HG03135 (cell line): ENCODE data around the gene PDCD4.
A peak's percentile ranks its signal among the peaks of the same experiment; 100 is the strongest.

Experiments used
- ATAC-seq: cut with Tn5 transposase; IDR thresholded peaks from one replicate; pipeline ENCODE4 v1.9.1; 2021; ENCODE audit warnings: mild to moderate bottlenecking, moderate library complexity; ENCODE audit not compliant: unreplicated experiment

Gene PDCD4

GRCh38 chr10:110871298-110872084 is at the start of gene PDCD4:
Gene PDCD4, plus strand, starts transcription at chr10:110871928. Its CDS starts 4,100 bp downstream, at chr10:110876028.
- peak; percentile 80 for ATAC-seq

- ATAC-seq = no peak
Observed at GRCh38 chr10:110822035-110822711, 49.6 kb upstream of the PDCD4 start.

GRCh38 chr10:110822712-110823311 is 48.9 kb upstream of the PDCD4 start:
- no peak for ATAC-seq

- ATAC-seq = no peak
Observed at GRCh38 chr10:110824152-110824441, 47.6 kb upstream of the PDCD4 start.

GRCh38 chr10:110824660-110825059 is 47.1 kb upstream of the PDCD4 start:
- ATAC-seq = no peak

- ATAC-seq = no peak
Observed at GRCh38 chr10:110825508-110825907, 46.2 kb upstream of the PDCD4 start.

- no peak for ATAC-seq
Observed at GRCh38 chr10:110827410-110827809, 44.3 kb upstream of the PDCD4 start.

- no peak for ATAC-seq
Observed at GRCh38 chr10:110827875-110828274, 43.9 kb upstream of the PDCD4 start.

- no peak for ATAC-seq
Observed at GRCh38 chr10:110828525-110828924, 43.2 kb upstream of the PDCD4 start.

- no peak for ATAC-seq
Observed at GRCh38 chr10:110829721-110830410, 41.9 kb upstream of the PDCD4 start.

GRCh38 chr10:110833234-110833940 is 38.3 kb upstream of the PDCD4 start:
- ATAC-seq = no peak

- ATAC-seq = no peak
Observed at GRCh38 chr10:110833941-110834628, 37.6 kb upstream of the PDCD4 start.

- ATAC-seq = no peak
Observed at GRCh38 chr10:110834629-110835301, 37.0 kb upstream of the PDCD4 start.

- ATAC-seq = no peak
Observed at GRCh38 chr10:110835841-110836240, 35.9 kb upstream of the PDCD4 start.

GRCh38 chr10:110836706-110837105 is 35.0 kb upstream of the PDCD4 start:
- ATAC-seq = no peak

GRCh38 chr10:110837418-110838171 is 34.1 kb upstream of the PDCD4 start:
- no peak for ATAC-seq

- no peak for ATAC-seq
Observed at GRCh38 chr10:110840225-110840922, 31.4 kb upstream of the PDCD4 start.

GRCh38 chr10:110840923-110841428 is 30.8 kb upstream of the PDCD4 start:
- ATAC-seq = no peak
